Brain pericyte (primary cell): ENCODE data around the gene GULP1.
"Not testable (repeated sequence)": the region's sequence is repeated elsewhere in the genome, so short reads cannot be mapped to it uniquely, and the experiment has no call there.

ENCODE experiments used
- DNase-seq: peaks from one replicate; pipeline ENCODE4 v3.0.0-alpha.2; 2012; ENCODE audit warnings: low read depth, low spot score

Gene GULP1

GRCh38 chr2:188415754-188416083, 124.0 kb downstream of the GULP1 start:
- DNase-seq = no peak

- DNase-seq = no peak
Measured at GRCh38 chr2:188416367-188416766, 124.7 kb downstream of the GULP1 start.

- DNase-seq = no peak
Measured at GRCh38 chr2:188422726-188423125, 131.1 kb downstream of the GULP1 start.

- DNase-seq = no peak
Measured at GRCh38 chr2:188425266-188425665, 133.6 kb downstream of the GULP1 start.

- no peak for DNase-seq
Measured at GRCh38 chr2:188426121-188426520, 134.4 kb downstream of the GULP1 start.

- no peak for DNase-seq
Measured at GRCh38 chr2:188430705-188431104, 139.0 kb downstream of the GULP1 start.

GRCh38 chr2:188434018-188434417, 142.3 kb downstream of the GULP1 start:
- DNase-seq = no peak

- DNase-seq = no peak
Measured at GRCh38 chr2:188435115-188435514, 143.4 kb downstream of the GULP1 start.

- DNase-seq = no peak
Measured at GRCh38 chr2:188437537-188437936, 145.9 kb downstream of the GULP1 start.

GRCh38 chr2:188439986-188440385, 148.3 kb downstream of the GULP1 start:
- DNase-seq = no peak

GRCh38 chr2:188440849-188441248, 149.2 kb downstream of the GULP1 start:
- DNase-seq = no peak

- DNase-seq = no peak
Measured at GRCh38 chr2:188441288-188441947, 149.7 kb downstream of the GULP1 start.

- peak; percentile 82 for DNase-seq
Measured at GRCh38 chr2:188443207-188443606, 151.5 kb downstream of the GULP1 start.

- no peak for DNase-seq
Measured at GRCh38 chr2:188444106-188444835, 152.6 kb downstream of the GULP1 start.

- no peak for DNase-seq
Measured at GRCh38 chr2:188449561-188449960, 157.9 kb downstream of the GULP1 start.

- DNase-seq = no peak
Measured at GRCh38 chr2:188449971-188450370, 158.3 kb downstream of the GULP1 start.

- DNase-seq = peak; percentile 8
Measured at GRCh38 chr2:188450732-188451483, 159.2 kb downstream of the GULP1 start.

GRCh38 chr2:188452084-188452483, 160.4 kb downstream of the GULP1 start:
- no peak for DNase-seq

- no peak for DNase-seq
Measured at GRCh38 chr2:188456114-188456909, 164.6 kb downstream of the GULP1 start.

- no peak for DNase-seq
Measured at GRCh38 chr2:188459061-188459460, 167.4 kb downstream of the GULP1 start.

- not testable (repeated sequence) for DNase-seq
Measured at GRCh38 chr2:188466078-188466477, 174.4 kb downstream of the GULP1 start.

- no peak for DNase-seq
Measured at GRCh38 chr2:188466761-188467160, 175.1 kb downstream of the GULP1 start.
